ENCODE data around the gene PRDX5.

The PRDX5 gene

GRCh38 chr11:64361659-64362058 is 43.7 kb downstream of the PRDX5 start:
- DNase-seq (ENCODE audit: low read depth in 2 of 2, low spot score in 1 of 2) = no peak

GRCh38 chr11:64362339-64362738 is 44.4 kb downstream of the PRDX5 start:
- no peak for DNase-seq (ENCODE audit: low read depth in 2 of 2, low spot score in 1 of 2)

- no peak for DNase-seq (ENCODE audit: low read depth in 2 of 2, low spot score in 1 of 2)
These were observed 46.5 kb downstream of the PRDX5 start for GRCh38 chr11:64364435-64364834.

GRCh38 chr11:64364911-64365310 is 47.0 kb downstream of the PRDX5 start:
- no peak for DNase-seq (ENCODE audit: low read depth in 2 of 2, low spot score in 1 of 2)

GRCh38 chr11:64366751-64367150 is 48.8 kb downstream of the PRDX5 start:
- DNase-seq (ENCODE audit: low read depth in 2 of 2, low spot score in 1 of 2) = no peak

- no peak for DNase-seq (ENCODE audit: low read depth in 2 of 2, low spot score in 1 of 2)
These were observed 50.2 kb downstream of the PRDX5 start for GRCh38 chr11:64367931-64368672.

GRCh38 chr11:64368673-64369074 is 50.8 kb downstream of the PRDX5 start:
- DNase-seq (ENCODE audit: low read depth in 2 of 2, low spot score in 1 of 2) = no peak

GRCh38 chr11:64369440-64370421 is 51.8 kb downstream of the PRDX5 start:
- no peak for DNase-seq (ENCODE audit: low read depth in 2 of 2, low spot score in 1 of 2)

GRCh38 chr11:64371201-64371600 is 53.3 kb downstream of the PRDX5 start:
- DNase-seq (ENCODE audit: low read depth in 2 of 2, low spot score in 1 of 2) = no peak
